Measurements from ENCODE around the gene CEP68.

DNA sequence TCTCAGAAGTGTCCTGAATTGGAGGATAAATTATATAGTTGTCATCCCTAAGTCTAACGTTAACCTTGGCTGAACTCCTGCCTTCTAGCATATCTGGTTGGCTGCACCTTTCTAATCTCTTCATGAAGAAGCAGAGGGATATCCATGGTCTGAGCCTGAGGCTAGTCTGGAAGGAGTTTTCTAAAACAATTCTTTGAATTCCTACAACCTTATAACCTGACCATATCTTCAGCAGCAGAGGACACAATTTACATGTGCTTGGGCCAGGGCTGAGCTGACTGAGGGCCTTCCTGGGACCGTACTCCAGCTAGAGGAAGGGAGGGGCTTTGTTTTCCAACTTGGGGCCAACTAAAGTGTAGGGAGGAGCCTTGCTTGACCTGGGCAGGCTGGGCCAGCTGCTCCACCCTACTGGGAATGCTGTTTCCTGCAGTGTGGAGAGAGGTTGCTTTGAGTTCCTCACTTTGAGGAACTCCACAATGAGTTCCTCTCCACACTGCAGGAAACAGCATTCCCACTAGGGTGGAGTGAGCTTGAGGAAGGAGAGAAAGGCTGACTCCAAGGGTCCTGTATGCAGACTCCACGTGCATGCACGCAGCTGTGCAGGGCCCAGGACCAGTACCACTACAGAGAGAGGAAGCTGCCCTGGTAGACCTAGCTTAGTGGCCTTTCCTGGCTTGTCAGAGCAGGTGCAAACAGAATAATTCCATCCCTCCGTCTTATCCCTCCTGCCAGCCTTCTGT is 19.6 kb downstream of the CEP68 start:
- TF ChIP-seq POLR2A (IDR thresholded peaks at IDR 0.05) (no peak), POLR2AphosphoS5 (IDR thresholded peaks at IDR 0.05) (peak in 1 of 3 donors; percentile 27), EP300 (IDR thresholded peaks at IDR 0.05; ENCODE audit: low read depth) (no peak)
- TF ChIP-seq, protein P1, sequence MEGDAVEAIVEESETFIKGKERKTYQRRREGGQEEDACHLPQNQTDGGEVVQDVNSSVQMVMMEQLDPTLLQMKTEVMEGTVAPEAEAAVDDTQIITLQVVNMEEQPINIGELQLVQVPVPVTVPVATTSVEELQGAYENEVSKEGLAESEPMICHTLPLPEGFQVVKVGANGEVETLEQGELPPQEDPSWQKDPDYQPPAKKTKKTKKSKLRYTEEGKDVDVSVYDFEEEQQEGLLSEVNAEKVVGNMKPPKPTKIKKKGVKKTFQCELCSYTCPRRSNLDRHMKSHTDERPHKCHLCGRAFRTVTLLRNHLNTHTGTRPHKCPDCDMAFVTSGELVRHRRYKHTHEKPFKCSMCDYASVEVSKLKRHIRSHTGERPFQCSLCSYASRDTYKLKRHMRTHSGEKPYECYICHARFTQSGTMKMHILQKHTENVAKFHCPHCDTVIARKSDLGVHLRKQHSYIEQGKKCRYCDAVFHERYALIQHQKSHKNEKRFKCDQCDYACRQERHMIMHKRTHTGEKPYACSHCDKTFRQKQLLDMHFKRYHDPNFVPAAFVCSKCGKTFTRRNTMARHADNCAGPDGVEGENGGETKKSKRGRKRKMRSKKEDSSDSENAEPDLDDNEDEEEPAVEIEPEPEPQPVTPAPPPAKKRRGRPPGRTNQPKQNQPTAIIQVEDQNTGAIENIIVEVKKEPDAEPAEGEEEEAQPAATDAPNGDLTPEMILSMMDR (IDR thresholded peaks at IDR 0.05), result peak in 3 of 5 experiments; percentile 6 to 29 (median 22)

All from transverse colon (tissue), 4 donors.